Stomach (tissue), 4 donors: Measurements from ENCODE around the gene SMYD4.

Experiments
- CTCF ChIP-seq, 7 experiments: fragments of 450-650 bp in 4 of 7; fragments of 200-600 bp in 3 of 7; sonication (generic) in 3 of 7; IDR thresholded peaks; one replicate each; pipeline ENCODE4 v1.5.1; 2016 to 2019; ENCODE audit warnings: antibody characterized with exemption in 7 of 7, control low read depth in 2 of 7, mild to moderate bottlenecking in 1 of 7
- EP300 ChIP-seq: sonication (generic); formaldehyde crosslinking; IDR thresholded peaks from one replicate; pipeline ENCODE4 v1.6.1; 2017; ENCODE audit warnings: antibody characterized with exemption
- POLR2A ChIP-seq, 4 donors: fragments of 450-650 bp; IDR thresholded peaks; one replicate each; pipeline ENCODE4 v1.6.1; 2016; ENCODE audit warnings: antibody characterized with exemption in 4 of 4, control low read depth in 2 of 4, mild to moderate bottlenecking in 1 of 4, moderate library complexity in 1 of 4
- POLR2AphosphoS5 ChIP-seq, 3 donors: sonication (generic); formaldehyde crosslinking; IDR thresholded peaks; one replicate each; pipeline ENCODE4 v1.6.1; 2016; ENCODE audit warnings: antibody characterized with exemption in 3 of 3

GRCh38 chr17:1830288-1830687 is 586 bp upstream of the SMYD4 start:
- no peak for TF ChIP-seq CTCF (IDR thresholded peaks at IDR 0.05)
- TF ChIP-seq EP300, result no peak
- TF ChIP-seq POLR2AphosphoS5 (IDR thresholded peaks at IDR 0.05), result no peak
- no peak for TF ChIP-seq POLR2A (IDR thresholded peaks at IDR 0.05)
